ENCODE measurements around the gene SH3BP2.

DNA sequence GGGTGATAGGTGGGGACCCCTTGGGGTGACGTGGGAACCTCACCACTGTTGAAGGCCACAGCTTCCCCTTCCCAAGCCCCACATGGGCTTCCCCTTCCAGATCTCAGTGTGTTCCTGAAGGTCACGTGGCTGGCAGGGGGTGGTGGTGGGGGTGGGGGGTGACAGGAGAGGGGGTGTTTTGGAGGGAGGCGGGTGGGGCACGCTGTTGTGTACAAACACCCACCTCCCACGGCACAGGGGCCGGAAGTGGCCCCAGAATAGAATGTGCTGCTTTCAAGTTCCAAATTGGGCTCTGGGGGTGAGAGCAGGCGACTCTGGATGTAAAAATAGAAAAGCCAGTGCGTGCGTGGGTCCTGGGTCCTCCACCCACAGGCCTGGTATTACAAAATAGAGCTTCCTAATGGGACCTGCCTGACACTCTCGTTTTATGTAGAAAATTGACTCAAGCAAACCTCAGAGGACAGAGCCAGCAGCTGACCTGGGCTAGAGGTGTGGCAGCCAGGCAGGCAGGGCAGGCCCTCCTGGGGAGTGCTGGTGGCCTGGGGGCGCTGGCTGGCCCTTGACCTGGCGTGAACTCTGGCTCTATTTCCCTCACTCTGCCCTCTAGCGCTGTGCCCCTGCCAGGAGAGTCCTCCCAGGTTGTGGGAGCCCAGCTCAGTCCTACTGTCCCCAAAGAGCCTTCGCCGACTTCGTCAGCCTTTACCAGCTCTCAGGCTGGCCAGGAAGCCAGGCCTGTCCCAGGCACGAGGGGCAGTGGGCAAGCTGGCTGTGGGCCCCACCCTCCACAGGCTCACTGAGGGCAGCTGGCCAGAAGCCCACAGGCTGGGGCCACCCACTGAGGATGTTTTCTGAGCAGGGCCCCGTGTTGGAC lies 5.4 kb upstream of the SH3BP2 start:
- no peak for TF ChIP-seq EZH2 (IDR thresholded peaks at IDR 0.05)
- TF ChIP-seq POLR2AphosphoS5 (IDR thresholded peaks at IDR 0.05; ENCODE audit: borderline replicate concordance, low read depth, low read length) = no peak
